GM19438 (cell line): ENCODE data around the gene NPAS1.
"Not testable (repeated sequence)": the region's sequence is repeated elsewhere in the genome, so short reads cannot be mapped to it uniquely, and the experiment has no call there.

ENCODE experiments used
- ATAC-seq: cut with Tn5 transposase; IDR thresholded peaks from one replicate; pipeline ENCODE4 v1.9.1; 2021; ENCODE audit warnings: low read depth; ENCODE audit not compliant: unreplicated experiment

Gene NPAS1

DNA sequence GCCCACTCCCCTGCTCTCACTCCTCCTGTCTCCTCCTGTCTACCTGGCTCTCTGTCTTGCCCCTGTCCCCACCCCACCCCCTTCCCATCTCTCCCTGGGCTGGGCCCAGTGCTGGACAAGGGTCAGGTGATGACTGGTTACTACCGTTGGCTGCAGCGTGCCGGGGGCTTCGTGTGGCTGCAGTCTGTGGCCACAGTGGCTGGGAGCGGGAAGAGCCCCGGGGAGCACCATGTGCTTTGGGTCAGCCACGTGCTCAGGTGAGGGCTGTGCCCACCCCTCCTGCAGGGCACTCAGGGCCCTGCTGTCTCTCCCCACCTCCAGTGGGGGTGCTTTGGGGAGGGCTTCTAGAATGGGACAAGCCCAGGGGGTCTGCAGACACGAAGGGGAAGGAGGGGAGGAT, 21.2 kb downstream of the NPAS1 start:
- no peak for ATAC-seq

GRCh38 chr19:47044946-47045866, 25.6 kb downstream of the NPAS1 start:
- ATAC-seq, result no peak

DNA sequence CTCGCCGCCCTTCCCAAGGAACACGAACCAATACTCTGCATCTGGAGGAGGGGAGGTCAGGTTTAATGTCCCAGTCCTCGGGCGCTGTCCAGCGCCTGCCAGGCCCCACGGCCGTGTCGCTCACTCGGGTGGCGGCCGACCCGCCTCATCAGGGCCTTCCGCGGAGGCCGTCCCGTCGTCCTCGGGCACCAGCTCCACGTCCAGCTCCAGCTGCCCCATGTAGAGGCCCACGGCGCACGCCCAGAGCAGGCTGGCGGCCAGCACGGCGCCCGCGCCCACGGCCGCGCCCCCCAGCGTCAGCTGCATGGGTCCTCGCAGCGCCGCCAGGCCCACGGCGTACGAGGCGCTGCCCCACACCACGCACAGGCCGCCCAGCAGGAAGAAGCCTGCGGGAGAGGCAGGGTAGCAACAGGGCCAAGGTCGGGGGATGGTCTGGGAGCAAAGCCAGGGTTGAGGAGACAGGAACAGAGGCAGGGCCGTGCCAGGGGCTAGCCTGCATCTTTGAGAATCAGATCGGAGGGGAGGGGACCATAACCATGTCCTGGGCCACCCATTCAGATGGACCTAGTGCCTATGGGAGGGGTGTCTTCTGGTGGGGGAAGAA, 26.3 kb downstream of the NPAS1 start:
- no peak for ATAC-seq

GRCh38 chr19:47047272-47047762, 27.7 kb downstream of the NPAS1 start:
- no peak for ATAC-seq

GRCh38 chr19:47047763-47048405, 28.2 kb downstream of the NPAS1 start:
- ATAC-seq, result peak; percentile 52

GRCh38 chr19:47049307-47049700, 29.7 kb downstream of the NPAS1 start:
- no peak for ATAC-seq

GRCh38 chr19:47050562-47050961, 30.9 kb downstream of the NPAS1 start:
- ATAC-seq, result not testable (repeated sequence)

DNA sequence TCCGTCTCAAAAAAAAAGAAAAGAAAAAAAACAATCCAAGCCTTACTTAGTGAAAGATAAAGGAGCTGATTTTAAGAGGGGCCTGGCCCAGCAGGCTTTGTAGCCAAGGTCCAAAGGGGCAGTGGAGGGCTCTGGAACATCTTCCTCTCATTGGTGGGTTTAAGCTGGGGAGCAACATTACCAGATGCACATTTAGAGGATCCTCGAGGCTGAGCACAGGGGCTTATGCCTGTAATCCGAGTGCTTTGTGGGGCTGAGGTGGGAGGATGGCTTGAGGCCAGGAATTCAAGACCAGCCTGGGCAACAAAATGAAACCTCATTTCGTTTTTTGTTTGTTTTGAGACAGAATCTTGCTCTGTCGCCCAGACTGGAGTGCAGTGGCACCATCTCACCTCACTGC, 36.8 kb downstream of the NPAS1 start:
- no peak for ATAC-seq

- ATAC-seq, result no peak
Observed at GRCh38 chr19:47057328-47057727, 37.7 kb downstream of the NPAS1 start.

DNA sequence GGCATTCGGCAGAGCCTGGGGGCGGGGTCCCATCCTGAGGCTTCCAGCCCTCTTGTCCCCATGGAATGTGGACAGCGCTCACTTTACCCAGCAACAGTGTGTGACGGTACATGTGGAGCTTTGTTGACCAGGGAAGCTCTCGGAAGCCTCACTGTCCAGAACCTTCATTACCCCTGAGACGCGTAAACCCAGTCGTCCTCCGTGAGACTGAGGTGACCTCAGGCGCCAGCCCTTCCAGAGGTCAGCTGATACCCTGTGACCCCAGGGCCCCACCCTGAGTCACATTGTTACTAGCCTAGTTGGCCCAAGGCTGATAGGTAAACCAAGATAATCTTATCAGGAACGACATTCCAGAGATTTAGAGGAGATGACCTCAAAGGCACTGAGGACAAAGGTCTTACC, 39.0 kb downstream of the NPAS1 start:
- ATAC-seq, result no peak

DNA sequence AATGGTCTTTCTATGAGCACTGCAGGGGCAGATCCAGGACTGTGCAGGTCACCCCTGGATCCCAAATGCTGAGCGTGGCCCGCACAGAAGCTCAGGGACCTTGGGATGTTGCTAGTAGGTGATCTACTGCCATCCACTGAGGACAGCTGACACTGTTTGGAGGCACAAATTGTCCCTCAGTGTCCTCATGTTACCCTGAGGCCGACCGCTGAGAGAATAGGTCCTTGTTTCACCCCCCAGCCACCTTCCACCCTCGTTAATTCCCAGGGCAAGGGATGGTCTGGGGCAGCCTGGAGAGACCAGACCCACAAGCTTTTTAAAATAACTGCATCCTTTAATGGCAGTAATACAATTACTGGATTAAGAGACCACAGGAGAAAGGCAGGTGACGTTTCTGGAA, 44.2 kb downstream of the NPAS1 start:
- no peak for ATAC-seq

DNA sequence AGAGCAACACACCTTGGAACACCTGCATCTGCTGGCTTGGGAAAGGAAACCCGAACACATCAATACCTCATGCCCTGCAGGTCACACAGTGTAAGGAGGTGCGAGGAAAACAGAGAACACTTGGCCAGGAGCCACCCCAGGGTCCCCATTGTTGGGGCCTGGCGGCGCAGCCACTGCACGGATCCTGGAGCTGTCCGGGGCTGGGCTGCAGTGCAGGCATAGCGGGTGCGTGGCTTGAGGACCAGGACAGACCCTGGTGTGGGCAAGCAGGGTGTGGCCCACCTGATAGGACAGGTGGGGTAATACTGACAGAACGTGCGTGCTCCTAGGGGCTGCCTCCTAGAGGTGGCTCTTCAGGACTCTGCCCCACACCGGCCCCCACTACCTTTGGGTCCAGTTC, 45.6 kb downstream of the NPAS1 start:
- ATAC-seq, result no peak

DNA sequence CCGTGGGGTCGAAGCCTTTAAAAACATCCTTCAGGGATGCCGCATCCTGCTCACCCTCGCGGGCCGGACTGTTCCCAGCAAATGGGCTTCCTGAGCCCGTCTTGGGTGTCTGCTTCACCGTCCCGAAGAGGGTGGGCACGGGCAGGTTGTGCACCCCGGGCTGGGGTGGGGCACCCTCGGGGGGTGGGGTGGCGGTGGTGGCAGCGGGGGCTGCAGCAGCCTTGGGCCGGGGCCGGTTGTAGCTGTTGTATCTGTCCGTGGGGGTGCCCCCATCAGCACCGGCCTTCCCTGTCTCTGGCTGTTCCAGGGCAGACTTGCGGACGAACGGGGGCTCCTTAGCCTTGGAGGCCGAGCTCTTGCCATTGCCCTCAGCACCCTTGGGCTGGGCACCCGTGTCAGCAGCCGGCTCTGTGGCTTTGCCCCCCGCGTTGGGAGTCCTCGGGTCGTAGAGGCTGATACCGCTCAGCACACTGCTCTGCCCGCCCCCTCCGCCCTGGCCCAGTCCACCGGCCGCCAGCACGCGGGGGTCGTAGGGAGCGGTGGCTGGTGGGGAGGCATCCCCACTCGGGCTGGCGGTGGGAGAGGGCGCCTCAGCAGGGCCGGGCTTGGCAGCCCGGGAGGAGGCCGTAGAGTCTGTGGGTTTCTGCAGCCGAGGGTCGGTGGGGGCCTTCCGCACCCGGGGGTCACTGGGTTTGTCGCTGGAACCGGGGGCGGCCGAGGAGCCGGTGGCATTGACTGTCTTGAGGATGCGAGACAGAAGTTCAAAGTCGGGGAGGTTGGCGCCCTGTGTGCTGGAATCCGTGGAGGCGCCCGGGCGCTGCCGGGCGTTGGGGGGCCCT, 47.0 kb downstream of the NPAS1 start:
- ATAC-seq, result no peak

DNA sequence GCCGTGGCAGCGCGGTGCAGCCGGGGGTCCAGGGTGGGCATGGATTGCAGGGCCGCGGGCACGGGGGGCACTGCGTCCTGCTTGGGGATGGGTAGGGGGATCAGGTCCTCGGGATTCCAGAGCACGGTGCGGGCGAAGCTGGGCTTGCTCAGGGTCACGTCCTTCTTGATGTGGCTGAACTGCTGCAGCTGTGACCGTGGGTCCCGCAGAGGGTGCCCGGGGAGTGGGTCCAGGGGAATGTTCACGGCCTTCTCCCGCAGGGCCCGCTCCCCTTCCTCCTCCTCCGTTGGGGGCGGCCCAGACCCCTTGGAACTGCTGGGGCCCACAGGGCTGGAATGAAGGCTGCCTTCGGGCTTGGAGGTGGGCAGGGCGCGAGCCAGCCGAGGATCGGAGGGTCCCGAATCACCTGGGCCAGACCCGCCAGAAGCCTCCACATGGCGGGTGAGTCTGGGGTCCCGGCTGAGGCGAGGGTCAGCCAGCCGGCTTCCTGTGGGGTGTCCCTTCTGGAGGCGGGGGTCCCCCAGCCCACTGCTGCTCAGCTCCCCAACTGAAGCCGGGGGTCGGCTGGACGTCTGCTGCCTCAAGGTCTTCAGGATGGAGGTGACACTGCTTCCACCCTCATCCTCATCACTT, 47.7 kb downstream of the NPAS1 start:
- ATAC-seq, result no peak

DNA sequence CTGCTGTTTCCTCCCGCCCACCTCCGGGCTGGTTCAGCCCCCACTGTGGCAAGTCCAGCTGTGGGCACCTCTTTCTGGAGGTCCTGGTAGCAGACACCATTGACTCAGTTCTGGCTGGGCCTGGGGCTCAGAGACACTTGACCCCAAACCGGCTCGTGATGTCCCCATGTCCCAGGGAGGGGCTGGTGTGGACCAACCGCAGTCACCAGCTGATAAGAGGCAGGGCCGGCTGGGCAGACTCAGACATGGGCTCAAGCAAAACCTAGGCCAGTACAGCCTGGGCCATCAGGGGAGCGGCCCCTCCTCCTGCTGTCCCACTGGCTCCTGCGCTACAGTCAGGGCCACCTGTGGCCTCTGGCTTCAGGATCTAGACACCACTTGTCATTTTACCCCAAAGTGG, 48.6 kb downstream of the NPAS1 start:
- no peak for ATAC-seq

DNA sequence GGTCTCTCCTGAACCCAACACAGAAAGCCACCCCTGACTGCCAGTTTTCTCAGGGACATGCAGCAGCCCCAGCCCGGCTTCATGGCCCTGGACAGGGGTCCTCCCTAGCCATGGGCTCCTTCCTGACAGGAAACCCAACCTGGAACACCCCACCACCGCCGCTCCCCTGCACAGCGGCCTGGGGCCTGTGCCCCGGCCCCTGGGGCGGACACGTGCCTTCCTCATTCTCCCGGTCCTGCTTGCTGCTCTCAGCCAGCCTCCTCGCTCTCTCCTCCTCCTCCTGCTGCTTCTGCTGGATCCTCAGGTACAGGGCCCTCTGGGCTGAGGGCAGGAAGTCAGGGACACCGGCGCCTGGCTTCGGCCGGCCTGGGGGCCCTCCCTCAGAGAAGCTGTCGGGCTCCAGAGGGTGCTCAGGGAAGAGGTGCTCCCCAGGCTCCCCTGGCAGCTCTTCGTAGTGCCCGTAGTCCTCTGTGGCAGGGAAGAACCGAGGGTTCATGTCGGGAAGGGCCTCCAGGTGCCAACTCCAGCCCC, 49.3 kb downstream of the NPAS1 start:
- no peak for ATAC-seq

- no peak for ATAC-seq
Observed at GRCh38 chr19:47069795-47070194, 50.2 kb downstream of the NPAS1 start.

DNA sequence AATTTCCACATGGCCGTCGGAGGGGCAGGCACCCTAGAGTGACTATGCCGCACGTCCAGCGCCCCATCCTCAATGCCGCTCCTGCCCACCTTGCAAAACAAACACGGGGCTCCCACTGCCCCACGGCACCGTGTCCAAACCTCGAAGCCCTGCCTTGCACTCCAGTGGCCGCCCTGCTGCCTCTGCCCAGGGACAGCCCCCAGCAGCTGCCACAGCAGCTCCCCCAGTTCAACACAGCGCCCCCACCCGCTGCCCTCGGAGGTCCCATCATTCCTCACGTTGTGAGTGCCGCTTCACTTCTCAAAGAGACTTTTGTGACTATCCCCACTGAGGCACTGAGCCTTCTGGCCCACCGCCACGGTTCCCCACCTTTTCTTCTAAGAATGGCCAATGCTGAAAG, 51.1 kb downstream of the NPAS1 start:
- ATAC-seq, result no peak

DNA sequence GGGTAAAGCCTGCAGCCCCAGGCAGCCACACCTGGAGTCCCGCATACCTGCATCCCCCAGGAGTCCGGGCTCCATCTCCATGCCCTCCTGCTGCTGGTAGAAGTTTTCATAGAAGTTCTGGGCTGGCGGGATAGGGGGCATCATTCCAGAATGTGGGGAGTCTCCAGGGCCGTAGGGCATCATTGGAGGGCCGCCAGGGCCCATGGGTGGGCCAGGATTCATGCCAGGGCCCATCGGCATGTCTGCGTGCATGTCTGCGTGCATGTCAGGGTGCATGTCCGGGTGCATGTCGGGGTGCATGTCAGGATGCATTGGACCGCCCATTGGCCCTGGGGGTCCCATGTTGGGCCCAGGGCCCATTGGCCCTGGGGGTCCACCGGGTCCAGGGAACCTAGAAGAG, 52.1 kb downstream of the NPAS1 start:
- no peak for ATAC-seq

DNA sequence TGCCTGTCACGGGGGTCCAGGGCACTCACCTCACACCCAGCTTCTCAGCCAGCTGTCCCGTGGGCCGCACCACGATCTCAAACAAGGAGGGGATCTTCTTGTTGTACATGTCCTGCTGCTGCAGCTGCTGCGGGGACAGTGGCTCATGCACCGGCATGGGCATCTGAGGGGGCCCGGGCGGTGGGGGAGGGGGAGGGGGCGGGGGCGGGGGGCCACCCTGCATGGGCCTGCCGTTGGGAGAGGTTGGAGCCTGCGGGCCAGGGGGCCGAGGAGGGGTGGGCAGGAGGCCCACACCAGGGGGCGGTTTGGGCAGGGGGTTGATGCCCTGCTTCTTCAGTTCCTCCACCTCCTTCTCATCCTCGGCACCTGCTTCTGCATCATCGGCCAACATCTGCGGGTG, 52.7 kb downstream of the NPAS1 start:
- no peak for ATAC-seq
